H1 (cell line): ENCODE results near the gene RHBG. TPM values are rescaled to one million over a fixed set of nuclear protein-coding genes. Genes with fewer than 3 reads are reported as not detected.

Source experiments
- CTCF ChIA-PET: fragments of 300-600 bp; sonication (Branson Sonifier 250); formaldehyde crosslinking; loops from one replicate; lab custom pipeline; 2021; ENCODE audit not compliant: partially characterized antibody; lab: Charles Lee
- POLR2A ChIA-PET: fragments of 300-600 bp; sonication (Branson Sonifier 250); formaldehyde crosslinking; loops from one replicate; lab custom pipeline; 2021; ENCODE audit warnings: inconsistent platforms; ENCODE audit not compliant: partially characterized antibody; lab: Charles Lee
- DNase-seq, 2 experiments: peaks; one replicate each; pipeline versions ENCODE4 v3.0.0 to v3.0.0-alpha.2; 2010 to 2022; ENCODE audit warnings: low spot score in 2 of 2, low read depth in 1 of 2, mixed read lengths in 1 of 2
- FAIRE-seq: peaks from 2 replicates; lab custom pipeline; 2011; peaks lifted over from hg19 to GRCh38; lab: Jason Lieb, UNC
- H2AFZ ChIP-seq: 2 replicates; pipeline ENCODE4 v1.8.1; 2012; ENCODE audit warnings: low read length, inconsistent platforms
- H2AK5ac ChIP-seq: 2 replicates; pipeline ENCODE4 v1.6.1; 2013; ENCODE audit warnings: low read depth, low read length
- H2BK120ac ChIP-seq: replicated peaks from 2 replicates; pipeline ENCODE3; 2013; ENCODE audit warnings: low read depth, low read length, inconsistent platforms
- H2BK12ac ChIP-seq: 2 replicates; pipeline ENCODE4 v1.6.1; 2013; ENCODE audit warnings: low read depth, low read length
- H2BK15ac ChIP-seq: 2 replicates; pipeline ENCODE4 v1.6.1; 2013; ENCODE audit warnings: low read length
- H2BK20ac ChIP-seq: 2 replicates; pipeline ENCODE4 v1.6.1; 2013; ENCODE audit warnings: low read length
- H2BK5ac ChIP-seq: 2 replicates; pipeline ENCODE4 v1.6.1; 2013; ENCODE audit warnings: low read depth, low read length
- H3K14ac ChIP-seq: 2 replicates; pipeline ENCODE4 v1.6.1; 2013; ENCODE audit warnings: inconsistent platforms; ENCODE audit not compliant: insufficient read length
- H3K18ac ChIP-seq: 2 replicates; pipeline ENCODE4 v1.6.1; 2013; ENCODE audit warnings: low read length; ENCODE audit errors: extremely low read depth
- H3K23ac ChIP-seq: 2 replicates; pipeline ENCODE4 v1.6.1; 2013; ENCODE audit warnings: inconsistent platforms; ENCODE audit not compliant: insufficient read length
- H3K23me2 ChIP-seq: 2 replicates; pipeline ENCODE4 v1.6.1; 2013; ENCODE audit warnings: low read depth, low read length
- H3K27ac ChIP-seq: 2 replicates; pipeline ENCODE4 v1.6.1; 2011; ENCODE audit warnings: low read depth, low read length, inconsistent platforms
- H3K27me3 ChIP-seq, 4 experiments: replicated peaks in 1 of 4; 1 replicate in 1 of 4; 2 replicates in 3 of 4; pipeline versions ENCODE4 v1.6.1 to v1.8.1; 2011 to 2013; ENCODE audit warnings: low read length in 3 of 4, mild to moderate bottlenecking in 3 of 4, inconsistent platforms in 2 of 4, mixed read lengths in 2 of 4, moderate library complexity in 1 of 4; ENCODE audit not compliant: control insufficient read depth in 3 of 4, insufficient read depth in 3 of 4; ENCODE audit errors: extremely low read depth in 1 of 4
- H3K36me3 ChIP-seq, 4 experiments: 2 replicates each; pipeline versions ENCODE4 v1.6.1 to v1.8.1; 2011 to 2013; ENCODE audit warnings: mild to moderate bottlenecking in 4 of 4, low read length in 3 of 4, moderate library complexity in 2 of 4, control low read depth in 1 of 4, inconsistent platforms in 1 of 4; ENCODE audit not compliant: insufficient read depth in 4 of 4, control insufficient read depth in 2 of 4
- H3K4ac ChIP-seq: replicated peaks from 2 replicates; pipeline ENCODE3; 2013; ENCODE audit warnings: low read length, low read depth, mixed read lengths, inconsistent platforms; ENCODE audit not compliant: insufficient read length
- H3K4me1 ChIP-seq, 4 experiments: replicated peaks in 1 of 4; 1 replicate in 1 of 4; 2 replicates in 3 of 4; pipeline versions ENCODE4 v1.6.1 to v1.8.1; 2011 to 2013; ENCODE audit warnings: low read length in 3 of 4, inconsistent platforms in 2 of 4, mixed read lengths in 1 of 4; ENCODE audit not compliant: insufficient read depth in 4 of 4, control insufficient read depth in 3 of 4
- H3K4me2 ChIP-seq, 2 experiments: 2 replicates each; pipeline versions ENCODE4 v1.6.1 to v1.8.1; 2011 to 2013; ENCODE audit warnings: low read depth in 2 of 2, low read length in 2 of 2, control low read depth in 1 of 2, inconsistent platforms in 1 of 2, mild to moderate bottlenecking in 1 of 2; ENCODE audit not compliant: insufficient read depth in 1 of 2
- H3K4me3 ChIP-seq, 4 experiments: fragments of 200-600, 300-600 bp in 1 of 4; sonication (generic), shearing (Covaris generic), sonication (Bioruptor Twin) in 1 of 4; 2 replicates each; pipeline versions ENCODE4 v1.5.1 to v1.8.1; 2011 to 2016; ENCODE audit warnings: low read length in 4 of 4, low read depth in 3 of 4, control low read depth in 2 of 4, inconsistent platforms in 2 of 4, mild to moderate bottlenecking in 2 of 4, mixed read lengths in 1 of 4, moderate library complexity in 1 of 4; ENCODE audit not compliant: insufficient read depth in 2 of 4; ENCODE audit errors: extremely low read depth in 1 of 4
- H3K56ac ChIP-seq: replicated peaks from 2 replicates; pipeline ENCODE3; 2013; ENCODE audit warnings: low read depth, mild to moderate bottlenecking, mixed read lengths, low read length, inconsistent platforms; ENCODE audit not compliant: insufficient read length
- H3K79me1 ChIP-seq: 2 replicates; pipeline ENCODE4 v1.6.1; 2013; ENCODE audit warnings: low read depth, low read length, control low read depth
- H3K79me2 ChIP-seq, 2 experiments: 2 replicates each; pipeline versions ENCODE4 v1.6.1 to v1.8.1; 2012 to 2013; ENCODE audit warnings: low read length in 2 of 2, mild to moderate bottlenecking in 2 of 2, inconsistent platforms in 1 of 2; ENCODE audit not compliant: insufficient read depth in 2 of 2, control insufficient read depth in 1 of 2
- H3K9ac ChIP-seq, 4 experiments: replicated peaks in 1 of 4; 1 replicate in 1 of 4; 2 replicates in 3 of 4; pipeline versions ENCODE4 v1.6.1 to v1.8.1; 2011 to 2013; ENCODE audit warnings: low read depth in 3 of 4, low read length in 3 of 4, control low read depth in 2 of 4, mild to moderate bottlenecking in 2 of 4, moderate library complexity in 2 of 4, inconsistent platforms in 1 of 4; ENCODE audit errors: extremely low read depth in 1 of 4
- H3K9me3 ChIP-seq, 2 experiments: 2 replicates each; pipeline versions ENCODE4 v1.6.1 to v1.8.1; 2012 to 2013; ENCODE audit warnings: mild to moderate bottlenecking in 2 of 2, moderate library complexity in 2 of 2, control low read depth in 1 of 2, inconsistent platforms in 1 of 2, low read depth in 1 of 2, low read length in 1 of 2, mixed read lengths in 1 of 2; ENCODE audit not compliant: insufficient read depth in 2 of 2
- H4K20me1 ChIP-seq, 2 experiments: replicated peaks in 1 of 2; 2 replicates each; pipeline versions ENCODE3 to v1.8.1; 2011 to 2013; ENCODE audit warnings: inconsistent platforms in 2 of 2, low read length in 2 of 2, mild to moderate bottlenecking in 1 of 2; ENCODE audit not compliant: insufficient read depth in 2 of 2, control insufficient read depth in 1 of 2
- H4K5ac ChIP-seq: 2 replicates; pipeline ENCODE4 v1.6.1; 2013; ENCODE audit warnings: low read length, low read depth, mixed read lengths, inconsistent platforms; ENCODE audit not compliant: insufficient read length
- H4K8ac ChIP-seq: 2 replicates; pipeline ENCODE4 v1.8.0; 2013; ENCODE audit warnings: mild to moderate bottlenecking, moderate library complexity, low read length, inconsistent platforms; ENCODE audit not compliant: insufficient read depth; ENCODE audit errors: extremely low read depth
- H4K91ac ChIP-seq: replicated peaks from 2 replicates; pipeline ENCODE3; 2013; ENCODE audit warnings: low read length, mixed read lengths, inconsistent platforms; ENCODE audit not compliant: insufficient read length
- MAX ChIP-seq: IDR thresholded peaks from 2 replicates; pipeline ENCODE4 v1.6.1; 2012; ENCODE audit warnings: inconsistent platforms
- SP2 ChIP-seq: IDR thresholded peaks from 2 replicates; pipeline ENCODE4 v1.6.1; 2012; ENCODE audit warnings: mild to moderate bottlenecking, low read length, inconsistent platforms
- SUZ12 ChIP-seq: fragments of 200-600 bp; sonication (generic); IDR thresholded peaks from 2 replicates; pipeline ENCODE4 v1.6.1; 2012; ENCODE audit warnings: mild to moderate bottlenecking, inconsistent platforms, low read length, moderate library complexity, mixed read lengths
- YY1 ChIP-seq: IDR thresholded peaks from 2 replicates; pipeline ENCODE4 v1.6.1; 2011; ENCODE audit warnings: low read depth, mild to moderate bottlenecking, low read length
- WGBS, 2 experiments: shearing (Covaris generic) in 1 of 2; methylation state at CpG; one replicate each; pipeline versions ENCODE4 v1.1.6 to v1.1.7; 2013 to 2015; ENCODE audit warnings: low lambda C conversion rate in 2 of 2, mixed read lengths in 2 of 2, inconsistent platforms in 1 of 2, low coverage in 1 of 2, missing lambda C conversion rate in 1 of 2; ENCODE audit not compliant: insufficient replicate concordance in 2 of 2, insufficient coverage in 1 of 2, insufficient read length in 1 of 2; ENCODE audit errors: extremely low coverage in 1 of 2, missing lambda C conversion rate in 1 of 2; 5-methylcytosine and 5-hydroxymethylcytosine counted together
- polyA plus RNA-seq, 7 experiments: library from polyadenylated mRNA; depleted of rRNA in 3 of 7; stranded (reverse) in 5 of 7; unstranded in 2 of 7; fragments of >200 nt in 5 of 7; fragments of 200-250 nt in 2 of 7; gene quantifications; 1 replicate in 5 of 7; 2 replicates in 1 of 7; 4 replicates in 1 of 7; pipeline versions ENCODE4 v1.2.1 to v1.2.3, GENCODE V29; 2011 to 2013; ENCODE audit warnings: missing spikeins in 2 of 7, mixed read lengths in 2 of 7
- total RNA-seq: library from RNA; stranded (reverse); fragmentation: NEBNext Ultra II Directional; extraction: Animal tissue kit (Norgen Biotek cat#: 25700); gene quantifications from 2 replicates; pipeline ENCODE4 v1.2.1, GENCODE V29; 2021

The RHBG gene
- total and polyA plus RNA-seq, 2 of the 8 experiments (the other 6 are each of a cell fraction or from before 2014, with no cell fraction given) = 2.6 to 2.7 TPM

- Histone ChIP-seq H3K79me2 (no peaks in the 10 kb centered on the region), H3K4me3 (no peak overlapping the region), H2AFZ (no peak overlapping the region), H4K91ac (no peak overlapping the region), H3K18ac (no peak overlapping the region), H3K14ac (no peak overlapping the region), H2BK20ac (no peak overlapping the region), H3K9ac (no peak overlapping the region), H3K9me3 (no peaks in the 10 kb centered on the region), H3K56ac (no peak overlapping the region), H3K27me3 (no peaks in the 10 kb centered on the region; a peak in 1 of 7 replicates), H3K4ac (peak overlapping the region; percentile 40), H3K23me2 (no peaks in the 10 kb centered on the region), H2BK12ac (no peak overlapping the region), H2AK5ac (peak overlapping the region; percentile 95; the same call in 1 of the 2 replicates), H2BK5ac (no peak overlapping the region; the same call in none of the 2 replicates), H3K79me1 (no peaks in the 10 kb centered on the region), H3K23ac (no peak overlapping the region), H3K4me2 (peak overlapping the region in 1 of 2 experiments; percentile 22; a peak in 2 of 4 replicates), H2BK15ac (no peak overlapping the region), H3K36me3 (no peaks in the 10 kb centered on the region)
- ChIA-PET POLR2A (interaction anchor here (1.2 to 3.5 kb wide), 5 partner anchors 10 to 21 kb away, joined by 3 to 15 read pairs (median 7); no protein-coding TSS in a partner anchor), CTCF (interaction anchor here (0.6 to 16.8 kb wide), 7 partner anchors 20 to 237 kb away, joined by 3 to 517 read pairs (median 5); no protein-coding TSS in a partner anchor)
- FAIRE-seq (no peak), DNase-seq (no peak)
- 73% methylated on average over 10 of the region's 10 CpGs; no CpG with 5 or more reads in 1 of the 2 experiments for WGBS, 2 experiments
- TF ChIP-seq SUZ12 = no peak
- peak; percentile 89 for TF ChIP-seq YY1
- no peak for TF ChIP-seq SP2
- no peak for TF ChIP-seq MAX
- TF ChIP-seq, all 59 proteins: peak for 1
- H4K5ac ChIP-seq = no peak overlapping the region
- H4K8ac ChIP-seq = no peak overlapping the region
- H3K27ac ChIP-seq = no peak overlapping the region
- peaks cover 0 to 2% of the 10 kb centered on the region in 2 experiments for H4K20me1 ChIP-seq
- peaks cover 2 to 8% (median 6%) of the 10 kb centered on the region in 4 experiments for H3K4me1 ChIP-seq
- H2BK120ac ChIP-seq = no peak overlapping the region
Observed at GRCh38 chr1:156412653-156413321, 43.8 kb downstream of the RHBG start.
